ENCODE data around the gene DENND2D. TPM values are rescaled to one million over a fixed set of nuclear protein-coding genes. Genes with fewer than 3 reads are reported as not detected.

Gene DENND2D
- polyA plus RNA-seq, 5 donors, result 17.0 to 29.0 (median 25.5) TPM

GRCh38 chr1:111139956-111140679 is 60.3 kb downstream of the DENND2D start, which contains the start of the genes CEPT1 and DRAM2:
TSS of gene CEPT1 (plus strand) at chr1:111140223. CDS start at chr1:111147715, 7,492 bp downstream.
TSS of gene DRAM2 (minus strand) at chr1:111140093. CDS start at chr1:111131554, 8,539 bp downstream.
- DNase-seq, result peak; percentile 94

DNA sequence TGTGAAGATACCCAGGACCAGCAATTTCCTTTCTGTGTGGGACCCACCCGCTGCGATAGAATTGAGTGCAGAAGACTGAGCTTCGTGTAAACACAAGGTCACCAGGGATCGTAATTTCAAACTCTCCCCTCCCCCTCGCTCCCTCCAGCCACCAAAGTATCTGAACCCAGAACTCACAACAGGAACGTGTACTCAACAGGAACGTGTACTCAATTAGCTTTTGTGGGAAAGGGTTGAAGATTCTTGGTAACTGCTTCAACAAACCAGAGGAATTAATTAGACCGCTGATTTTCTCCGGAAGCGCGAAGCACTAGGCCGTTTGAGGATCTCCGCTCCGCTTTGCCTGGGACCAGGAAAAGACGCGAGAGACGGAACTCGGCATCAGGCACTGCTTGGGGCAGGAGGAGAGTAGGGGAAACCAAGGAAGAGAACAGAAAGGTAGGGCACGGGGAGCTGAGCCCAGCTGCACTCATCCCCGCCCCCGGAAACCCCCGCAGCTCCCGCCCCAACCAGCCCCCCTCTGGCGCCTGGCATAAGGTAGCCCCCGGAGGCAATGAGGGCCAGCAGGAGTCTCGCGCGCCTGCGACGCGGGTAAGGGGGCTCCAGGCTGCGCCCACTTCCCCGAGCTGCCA is 61.0 kb downstream of the DENND2D start:
- peak in 1 of 2 donors; percentile 64 for DNase-seq

Other genes with a start within 250 kb of the DENND2D start
- 10 to 100 TPM; 12.3 to 15.4 (median 13.4) TPM for gene LRIF1, start 236.7 kb downstream of the DENND2D start, polyA plus RNA-seq (ENCODE audit: insufficient read depth in 1 of 5, insufficient read length in 5 of 5, low replicate concordance in 1 of 5)
- 10 to 100 TPM; 55.9 to 85.7 (median 82.1) TPM for gene DRAM2, start 60.6 kb downstream of the DENND2D start, polyA plus RNA-seq (ENCODE audit: insufficient read depth in 1 of 5, insufficient read length in 5 of 5, low replicate concordance in 1 of 5)
- gene CEPT1, start 60.4 kb downstream of the DENND2D start, polyA plus RNA-seq (ENCODE audit: insufficient read depth in 1 of 5, insufficient read length in 5 of 5, low replicate concordance in 1 of 5), result 10 to 100 TPM; 42.8 to 69.6 (median 59.9) TPM
- under 1 TPM; 0.21 to 0.97 (median 0.51) TPM for gene CHI3L2, start 27.1 kb upstream of the DENND2D start, polyA plus RNA-seq (ENCODE audit: insufficient read depth in 1 of 5, insufficient read length in 5 of 5, low replicate concordance in 1 of 5)
- gene CHIA, start 90.2 kb upstream of the DENND2D start, polyA plus RNA-seq (ENCODE audit: insufficient read depth in 1 of 5, insufficient read length in 5 of 5, low replicate concordance in 1 of 5), result 1 to 10 TPM in 4 of 5 donors, under 1 TPM in 1; 0.65 to 9.0 (median 3.9) TPM
- 1 to 10 TPM; 4.7 to 7.8 (median 5.9) TPM for gene OVGP1, start 227.1 kb upstream of the DENND2D start, polyA plus RNA-seq (ENCODE audit: insufficient read depth in 1 of 5, insufficient read length in 5 of 5, low replicate concordance in 1 of 5)
- gene WDR77, start 248.6 kb upstream of the DENND2D start, polyA plus RNA-seq (ENCODE audit: insufficient read depth in 1 of 5, insufficient read length in 5 of 5, low replicate concordance in 1 of 5), result 10 to 100 TPM; 43.6 to 58.7 (median 48.6) TPM
- gene ATP5PB, start 248.8 kb upstream of the DENND2D start, polyA plus RNA-seq (ENCODE audit: insufficient read depth in 1 of 5, insufficient read length in 5 of 5, low replicate concordance in 1 of 5), result 100 to 1,000 TPM; 268 to 339 (median 290) TPM

All from right lung (tissue), 5 donors.